KMS-11 (cell line): Measurements from ENCODE around the gene RPS27.

Source experiments
- H2AFZ ChIP-seq: fragments of 200-600 bp; sonication (generic); 2 replicates; pipeline ENCODE4 v1.6.1; 2016; ENCODE audit warnings: antibody characterized with exemption, mixed run types, low read depth
- H3K27ac ChIP-seq: fragments of 200-600 bp; sonication (generic); 2 replicates; pipeline ENCODE4 v1.6.1; 2016; ENCODE audit warnings: mild to moderate bottlenecking, mixed run types
- H3K27me3 ChIP-seq: fragments of 200-600 bp; sonication (generic); 2 replicates; pipeline ENCODE4 v1.6.1; 2017; ENCODE audit warnings: mild to moderate bottlenecking, low read depth, mixed run types, moderate library complexity; ENCODE audit not compliant: insufficient read depth
- H3K36me3 ChIP-seq: fragments of 200-600 bp; sonication (generic); 2 replicates; pipeline ENCODE4 v1.6.1; 2017; ENCODE audit warnings: mild to moderate bottlenecking, mixed run types; ENCODE audit not compliant: insufficient read depth
- H3K4me1 ChIP-seq: fragments of 200-600 bp; sonication (generic); 2 replicates; pipeline ENCODE4 v1.6.1; 2016; ENCODE audit warnings: mild to moderate bottlenecking, low read depth, mixed run types; ENCODE audit not compliant: poor library complexity, severe bottlenecking
- H3K4me2 ChIP-seq: fragments of 200-600 bp; sonication (generic); 2 replicates; pipeline ENCODE4 v1.7.0; 2016; ENCODE audit warnings: mild to moderate bottlenecking, mixed run types
- H3K4me3 ChIP-seq: fragments of 200-600 bp; sonication (generic); IDR thresholded peaks from 2 replicates; pipeline ENCODE4 v1.6.1; 2017; ENCODE audit warnings: low read depth, low read length, mixed read lengths; ENCODE audit not compliant: insufficient read depth
- H3K79me2 ChIP-seq: fragments of 200-600 bp; sonication (generic); 2 replicates; pipeline ENCODE4 v1.6.1; 2016; ENCODE audit warnings: low read depth, mixed run types; ENCODE audit not compliant: insufficient read depth
- H3K9ac ChIP-seq: fragments of 200-600 bp; sonication (generic); 2 replicates; pipeline ENCODE4 v1.6.1; 2016; ENCODE audit warnings: mild to moderate bottlenecking, mixed run types
- H4K20me1 ChIP-seq: fragments of 200-600 bp; sonication (generic); 2 replicates; pipeline ENCODE4 v1.6.1; 2016; ENCODE audit warnings: mild to moderate bottlenecking, mixed run types; ENCODE audit not compliant: insufficient read depth
- TF ChIP-seq, protein P1 (sequence below): fragments of 200-600 bp; sonication (generic); conservative IDR thresholded peaks from 2 replicates; pipeline ENCODE4 v1.6.1; 2017; ENCODE audit warnings: low read depth, mild to moderate bottlenecking, antibody characterized with exemption, low read length, moderate library complexity, mixed read lengths

RPS27 gene

DNA sequence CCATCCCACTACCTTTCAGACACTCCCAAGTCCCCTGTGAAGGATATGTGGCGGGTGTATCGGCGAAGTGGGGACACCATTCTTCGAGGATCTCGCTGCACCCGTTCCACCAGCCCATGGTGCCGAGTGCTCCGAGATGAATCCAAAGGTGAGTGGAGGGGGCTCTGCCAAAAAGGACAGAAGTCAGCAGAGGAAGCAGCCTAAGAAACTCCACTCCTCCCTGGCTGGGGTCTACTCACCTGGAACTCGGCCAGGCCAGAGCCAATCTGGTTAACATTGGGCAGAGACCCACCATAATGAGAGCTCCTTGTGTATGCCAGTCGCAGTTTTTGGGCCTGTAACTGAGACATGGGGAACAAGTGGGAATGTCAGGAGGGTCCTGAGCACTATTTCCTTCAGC, 35.7 kb upstream of the RPS27 start:
- no peak overlapping the region for H2AFZ ChIP-seq
- H3K27ac ChIP-seq = no peak overlapping the region
- 0 out of 2 replicates have a peak, but pooled peaks cover 7% of the 10 kb centered on the region for H4K20me1 ChIP-seq
- no peak overlapping the region for H3K9ac ChIP-seq
- H3K4me2 ChIP-seq = no peak overlapping the region
- peaks cover 43% of the 10 kb centered on the region for H3K79me2 ChIP-seq
- no peaks in the 10 kb centered on the region; the same call in 1 of the 2 replicates for H3K36me3 ChIP-seq
- no peaks in the 10 kb centered on the region for H3K27me3 ChIP-seq
- H3K4me3 ChIP-seq = no peak overlapping the region
- TF ChIP-seq, protein P1, sequence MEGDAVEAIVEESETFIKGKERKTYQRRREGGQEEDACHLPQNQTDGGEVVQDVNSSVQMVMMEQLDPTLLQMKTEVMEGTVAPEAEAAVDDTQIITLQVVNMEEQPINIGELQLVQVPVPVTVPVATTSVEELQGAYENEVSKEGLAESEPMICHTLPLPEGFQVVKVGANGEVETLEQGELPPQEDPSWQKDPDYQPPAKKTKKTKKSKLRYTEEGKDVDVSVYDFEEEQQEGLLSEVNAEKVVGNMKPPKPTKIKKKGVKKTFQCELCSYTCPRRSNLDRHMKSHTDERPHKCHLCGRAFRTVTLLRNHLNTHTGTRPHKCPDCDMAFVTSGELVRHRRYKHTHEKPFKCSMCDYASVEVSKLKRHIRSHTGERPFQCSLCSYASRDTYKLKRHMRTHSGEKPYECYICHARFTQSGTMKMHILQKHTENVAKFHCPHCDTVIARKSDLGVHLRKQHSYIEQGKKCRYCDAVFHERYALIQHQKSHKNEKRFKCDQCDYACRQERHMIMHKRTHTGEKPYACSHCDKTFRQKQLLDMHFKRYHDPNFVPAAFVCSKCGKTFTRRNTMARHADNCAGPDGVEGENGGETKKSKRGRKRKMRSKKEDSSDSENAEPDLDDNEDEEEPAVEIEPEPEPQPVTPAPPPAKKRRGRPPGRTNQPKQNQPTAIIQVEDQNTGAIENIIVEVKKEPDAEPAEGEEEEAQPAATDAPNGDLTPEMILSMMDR = no peak
- H3K4me1 ChIP-seq = peaks cover 23% of the 10 kb centered on the region

DNA sequence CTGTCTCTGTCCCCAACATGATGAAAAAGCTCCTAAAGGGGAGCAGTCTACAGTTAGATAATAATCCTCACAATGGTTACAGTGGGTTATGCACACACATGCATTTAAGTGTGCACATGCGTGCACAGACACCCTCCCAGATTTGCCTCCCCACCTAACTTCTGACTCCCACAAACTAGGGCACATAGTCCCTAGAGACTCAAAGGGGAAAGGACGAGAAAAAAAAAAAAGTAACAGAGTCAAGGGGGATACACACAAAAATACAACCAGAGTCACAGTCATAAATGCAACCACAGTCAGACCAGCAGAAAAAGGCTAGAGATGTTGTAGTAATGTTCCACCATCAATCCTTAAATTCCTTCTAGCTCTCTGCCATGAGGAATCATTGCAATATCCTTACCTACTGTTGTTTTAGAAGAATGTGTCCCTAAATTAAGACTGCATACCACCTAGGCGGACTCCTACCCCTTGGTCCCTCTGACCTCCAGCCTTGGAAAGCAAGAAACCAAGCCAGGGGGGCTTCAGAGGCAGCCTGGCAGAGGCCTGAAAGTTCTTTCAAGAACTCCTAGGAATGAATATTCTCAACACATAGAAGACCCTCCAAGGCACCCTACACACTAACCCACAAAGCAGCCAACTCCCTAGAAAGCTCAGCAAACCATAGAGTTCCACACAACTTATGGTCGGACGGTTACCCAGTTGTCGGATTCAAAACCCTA, 33.4 kb upstream of the RPS27 start:
- Histone ChIP-seq H3K27me3 (no peaks in the 10 kb centered on the region), H3K9ac (peak overlapping the region; percentile 55; the same call in 1 of the 2 replicates), H3K4me2 (peak overlapping the region; percentile 70), H3K4me3 (peak overlapping the region; percentile 99), H3K27ac (peak overlapping the region; percentile 38; the same call in 1 of the 2 replicates), H4K20me1 (0 out of 2 replicates have a peak, but pooled peaks cover 7% of the 10 kb centered on the region), H3K36me3 (no peaks in the 10 kb centered on the region; the same call in 1 of the 2 replicates), H2AFZ (peak overlapping the region; percentile 76; the same call in 1 of the 2 replicates), H3K79me2 (peaks cover 46% of the 10 kb centered on the region), H3K4me1 (peaks cover 34% of the 10 kb centered on the region)
- TF ChIP-seq, protein P1 = no peak

DNA sequence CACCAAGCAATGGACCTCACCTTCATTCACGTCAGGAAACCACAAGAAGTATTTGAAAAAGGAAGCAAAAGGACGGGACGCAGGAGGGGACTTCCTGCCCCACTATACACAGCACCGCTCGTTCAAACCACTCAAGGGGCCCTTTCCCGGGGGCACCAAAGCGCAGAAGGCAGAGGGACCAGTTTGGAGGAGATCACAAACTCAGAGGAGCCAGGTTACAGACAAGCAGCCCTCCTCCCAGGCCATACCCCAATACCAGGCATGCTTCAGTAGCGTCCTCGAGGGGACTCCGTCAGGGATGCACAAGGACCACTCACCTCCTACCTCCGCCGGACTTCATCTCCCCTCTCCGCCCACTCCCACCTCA, 32.8 kb upstream of the RPS27 start:
- peak overlapping the region; percentile 38 for H3K27ac ChIP-seq
- peak overlapping the region; percentile 99 for H3K4me3 ChIP-seq
- H3K4me1 ChIP-seq = peaks cover 39% of the 10 kb centered on the region
- TF ChIP-seq, protein P1 = no peak
- H4K20me1 ChIP-seq = 0 out of 2 replicates have a peak, but pooled peaks cover 7% of the 10 kb centered on the region
- peak overlapping the region; percentile 76 for H2AFZ ChIP-seq
- H3K9ac ChIP-seq = peak overlapping the region; percentile 55
- H3K36me3 ChIP-seq = no peaks in the 10 kb centered on the region; the same call in 1 of the 2 replicates
- no peaks in the 10 kb centered on the region for H3K27me3 ChIP-seq
- H3K79me2 ChIP-seq = peaks cover 52% of the 10 kb centered on the region
- peak overlapping the region; percentile 70 for H3K4me2 ChIP-seq

DNA sequence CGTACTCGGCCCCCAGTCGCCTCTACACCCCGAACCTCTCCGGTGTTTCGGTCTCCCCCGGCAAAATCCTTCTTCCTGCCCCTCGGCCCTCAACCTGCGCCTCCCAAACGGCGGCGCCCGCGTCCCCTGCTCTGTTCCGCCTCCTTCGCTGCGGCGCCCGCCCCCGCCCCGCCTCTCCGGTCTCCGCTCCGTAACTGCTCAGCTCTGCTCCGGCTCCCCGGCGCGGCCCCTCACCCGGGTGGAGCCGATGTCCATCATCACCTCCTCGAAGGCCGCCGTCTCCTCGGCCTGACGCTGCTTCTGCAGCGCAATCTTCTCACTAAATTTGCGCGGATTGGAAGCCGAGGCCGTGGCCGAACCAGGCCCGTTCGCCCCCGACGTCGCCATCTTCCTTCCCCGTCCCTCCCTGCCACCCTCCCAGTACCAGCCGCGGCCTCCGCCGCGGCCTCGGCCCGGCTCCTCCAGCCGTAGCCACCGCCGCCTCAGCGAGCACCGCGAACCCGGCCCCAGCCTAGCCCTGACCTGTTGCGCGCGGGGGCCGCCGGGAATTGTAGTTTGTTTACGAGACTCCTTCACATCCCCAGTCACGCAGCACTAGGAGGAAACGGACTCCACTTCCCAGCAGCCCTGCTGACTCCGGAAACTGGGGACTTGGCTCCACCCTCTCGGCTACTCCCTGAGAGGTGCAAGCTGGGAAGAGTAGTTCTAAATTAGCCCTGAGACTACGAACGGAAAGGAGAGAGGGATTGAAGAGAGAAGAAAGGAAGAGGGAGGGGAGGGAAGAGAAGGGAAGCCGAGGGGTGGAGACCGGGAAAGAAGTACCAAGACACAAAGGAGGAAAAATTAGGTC, 32.2 kb upstream of the RPS27 start, which contains the start of gene CRTC2:
Gene CRTC2 (minus strand): TSS at position 502 of the 850 bp plus-strand sequence. CDS start 115 bp downstream, at position 387.
- H3K79me2 ChIP-seq = peaks cover 56% of the 10 kb centered on the region
- peak within 1 kb of the TSS; percentile 70 for H3K4me2 ChIP-seq
- H3K9ac ChIP-seq = peak within 1 kb of the TSS; percentile 55
- H3K27ac ChIP-seq = peak within 1 kb of the TSS; percentile 38
- no peaks in the 10 kb centered on the region for H3K27me3 ChIP-seq
- peak within 1 kb of the TSS; percentile 99 for H3K4me3 ChIP-seq
- TF ChIP-seq, protein P1 = no peak
- H3K36me3 ChIP-seq = no peaks in the 10 kb centered on the region
- H4K20me1 ChIP-seq = 0 out of 2 replicates have a peak, but pooled peaks cover 7% of the 10 kb centered on the region
- H3K4me1 ChIP-seq = peaks cover 41% of the 10 kb centered on the region
- peak within 1 kb of the TSS; percentile 76 for H2AFZ ChIP-seq
